Caco-2 (cell line): ENCODE results near the gene ETV7. TPM values are rescaled to one million over a fixed set of nuclear protein-coding genes. Genes with fewer than 3 reads are reported as not detected.

Experiments
- BruUV-seq: library from RNA; stranded (reverse); fragments of 400-500 nt; replicated peaks from 2 replicates; lab custom pipeline; 2021; lab: Mats Ljungman, UMichigan
- CTCF ChIA-PET: fragments of 300-600 bp; sonication (Branson Sonifier 250); formaldehyde crosslinking; loops from one replicate; lab custom pipeline; 2022; ENCODE audit warnings: antibody characterized with exemption; lab: Charles Lee
- POLR2A ChIA-PET: fragments of 300-600 bp; sonication (Branson Sonifier 250); formaldehyde crosslinking; loops from one replicate; lab custom pipeline; 2022; ENCODE audit warnings: antibody characterized with exemption; lab: Charles Lee
- DNase-seq, 2 experiments: peaks; one replicate each; pipeline versions ENCODE4 v3.0.0 to v3.0.0-alpha.2; 2020 to 2022
- H3K27me3 ChIP-seq: replicated peaks from 2 replicates; pipeline ENCODE4 v1.6.0; 2011; ENCODE audit warnings: low read length; ENCODE audit not compliant: control insufficient read depth, insufficient read depth
- H3K36me3 ChIP-seq: 2 replicates; pipeline ENCODE4 v1.5.1; 2011; ENCODE audit warnings: low read length; ENCODE audit not compliant: control insufficient read depth, insufficient read depth
- H3K4me1 ChIP-seq: fragments of 250-450 bp; sonication (Bioruptor Pico); 2 replicates; pipeline ENCODE4 v1.5.1; 2020; ENCODE audit warnings: mild to moderate bottlenecking
- H3K4me3 ChIP-seq: 2 replicates; pipeline ENCODE4 v1.5.1; 2011; ENCODE audit warnings: low read depth, mild to moderate bottlenecking, control low read depth, low read length
- H3K9me3 ChIP-seq: fragments of 250-450 bp; sonication (Bioruptor Pico); 2 replicates; pipeline ENCODE4 v1.5.1; 2020; ENCODE audit warnings: mild to moderate bottlenecking, moderate library complexity
- H3K27ac Mint-ChIP-seq: one replicate; pipeline ENCODE4 v1.8.0; 2022; ENCODE audit warnings: mixed read lengths; ENCODE audit not compliant: unreplicated experiment
- H3K27me3 Mint-ChIP-seq: one replicate; pipeline ENCODE4 v1.8.0; 2022; ENCODE audit warnings: mixed read lengths; ENCODE audit not compliant: insufficient read depth, unreplicated experiment
- H3K36me3 Mint-ChIP-seq: one replicate; pipeline ENCODE4 v1.8.0; 2022; ENCODE audit warnings: mild to moderate bottlenecking, mixed read lengths; ENCODE audit not compliant: insufficient read depth, unreplicated experiment
- H3K4me1 Mint-ChIP-seq: one replicate; pipeline ENCODE4 v1.8.0; 2022; ENCODE audit warnings: low read depth, mixed read lengths; ENCODE audit not compliant: unreplicated experiment
- H3K4me3 Mint-ChIP-seq: one replicate; pipeline ENCODE4 v1.8.0; 2022; ENCODE audit warnings: mild to moderate bottlenecking, moderate library complexity, mixed read lengths; ENCODE audit not compliant: unreplicated experiment
- H3K9me3 Mint-ChIP-seq: one replicate; pipeline ENCODE4 v1.8.0; 2022; ENCODE audit warnings: mixed read lengths; ENCODE audit not compliant: unreplicated experiment
- CTCF ChIP-seq, 2 experiments: fragments of 200-600 bp in 1 of 2; IDR thresholded peaks; 1 replicate in 1 of 2; 2 replicates in 1 of 2; pipeline versions ENCODE4 v1.5.1 to v1.8.0; 2011 to 2022; ENCODE audit warnings: antibody characterized with exemption in 1 of 2, control low read depth in 1 of 2, inconsistent platforms in 1 of 2, low read depth in 1 of 2, low read length in 1 of 2, mild to moderate bottlenecking in 1 of 2, moderate library complexity in 1 of 2; ENCODE audit not compliant: insufficient read depth in 1 of 2, severe bottlenecking in 1 of 2, unreplicated experiment in 1 of 2
- intact Hi-C: fragments of 100-400 bp; cut with micrococcal nuclease; formaldehyde crosslinking; loops from one replicate; pipeline ENCODE4 v1.10.0; 2022; ENCODE audit not compliant: unreplicated experiment
- total RNA-seq: library from RNA; stranded (reverse); gene quantifications from 2 replicates; pipeline ENCODE4 v1.2.3, GENCODE V29; 2022

The ETV7 gene
- total RNA-seq, 1 experiment from 2014 or later: 0.52 TPM

GRCh38 chr6:36333931-36334725 is 53.3 kb downstream of the ETV7 start:
- Histone ChIP-seq H3K4me3 (no peak overlapping the region), H3K9me3 (no peaks in the 10 kb centered on the region), H3K36me3 (no peaks in the 10 kb centered on the region), H3K4me1 (peaks cover 31% of the 10 kb centered on the region), H3K27me3 (no peaks in the 10 kb centered on the region)
- ChIA-PET POLR2A (interaction anchor here (0.6 to 1.1 kb wide), 3 partner anchors 13 to 27 kb away, joined by 3 read pairs; no protein-coding TSS in a partner anchor), CTCF (interaction anchor here (0.8 to 1.9 kb wide), 5 partner anchors 17 to 32 kb away, joined by 3 to 15 read pairs (median 5); no protein-coding TSS in a partner anchor)
- BruUV-seq: no TSS peak
- intact Hi-C loops: no loop called here
- Mint-ChIP-seq H3K4me1 (peaks cover 21% of the 10 kb centered on the region), H3K27ac (peak overlapping the region; percentile 82), H3K9me3 (no peaks in the 10 kb centered on the region), H3K27me3 (no peaks in the 10 kb centered on the region), H3K4me3 (peak overlapping the region; percentile 74), H3K36me3 (no peaks in the 10 kb centered on the region)
- TF ChIP-seq CTCF (IDR thresholded peaks at IDR 0.05; ENCODE audit: insufficient read depth in 1 of 2, low read depth in 1 of 2, low read length in 1 of 2, severe bottlenecking in 1 of 2, unreplicated experiment in 1 of 2): no peak
- DNase-seq: no peak

GRCh38 chr6:36333171-36333895 is 54.1 kb downstream of the ETV7 start:
- no peaks in the 10 kb centered on the region for H3K36me3 ChIP-seq
- no peaks in the 10 kb centered on the region for H3K9me3 ChIP-seq
- no peak overlapping the region for H3K4me3 Mint-ChIP-seq
- no peak for TF ChIP-seq CTCF (IDR thresholded peaks at IDR 0.05; ENCODE audit: insufficient read depth in 1 of 2, low read depth in 1 of 2, low read length in 1 of 2, severe bottlenecking in 1 of 2, unreplicated experiment in 1 of 2)
- no peaks in the 10 kb centered on the region for H3K27me3 Mint-ChIP-seq
- H3K4me1 Mint-ChIP-seq: peaks cover 21% of the 10 kb centered on the region
- DNase-seq: no peak
- peaks cover 31% of the 10 kb centered on the region for H3K4me1 ChIP-seq
- H3K4me3 ChIP-seq: no peak overlapping the region
- no peaks in the 10 kb centered on the region for H3K9me3 Mint-ChIP-seq
- intact Hi-C loops: no loop called here
- H3K36me3 Mint-ChIP-seq: no peaks in the 10 kb centered on the region
- no TSS peak for BruUV-seq
- ChIA-PET CTCF (no interaction called here), POLR2A (no interaction called here)
- H3K27ac Mint-ChIP-seq: no peak overlapping the region
- H3K27me3 ChIP-seq: no peaks in the 10 kb centered on the region

GRCh38 chr6:36331381-36331780 is 56.1 kb downstream of the ETV7 start:
- Mint-ChIP-seq H3K9me3 (no peaks in the 10 kb centered on the region), H3K27ac (no peak overlapping the region), H3K4me1 (peaks cover 21% of the 10 kb centered on the region), H3K27me3 (no peaks in the 10 kb centered on the region), H3K4me3 (no peak overlapping the region), H3K36me3 (no peaks in the 10 kb centered on the region)
- H3K36me3 ChIP-seq: no peaks in the 10 kb centered on the region
- ChIA-PET CTCF (no interaction called here), POLR2A (no interaction called here)
- no peak for DNase-seq
- no peak for TF ChIP-seq CTCF (IDR thresholded peaks at IDR 0.05; ENCODE audit: insufficient read depth in 1 of 2, low read depth in 1 of 2, low read length in 1 of 2, severe bottlenecking in 1 of 2, unreplicated experiment in 1 of 2)
- no peaks in the 10 kb centered on the region for H3K9me3 ChIP-seq
- no TSS peak for BruUV-seq
- no peaks in the 10 kb centered on the region for H3K27me3 ChIP-seq
- H3K4me1 ChIP-seq: peaks cover 23% of the 10 kb centered on the region
- intact Hi-C loops: no loop called here
- no peak overlapping the region for H3K4me3 ChIP-seq
